K562 (cell line): ENCODE results near the gene LIMS2. TPM values are rescaled to one million over a fixed set of nuclear protein-coding genes. Genes with fewer than 3 reads are reported as not detected.

Source experiments
- BRD9 ChIP-seq: fragments of 450-650 bp; IDR thresholded peaks from 2 replicates; pipeline ENCODE4 v1.6.1; 2018; ENCODE audit warnings: low read depth; ENCODE audit not compliant: partially characterized antibody
- CBFA2T3 ChIP-seq: fragments of 450-650 bp; IDR thresholded peaks from 2 replicates; pipeline ENCODE4 v1.6.1; 2017
- CHD7 ChIP-seq: fragments of 200-600 bp; sonication (generic); IDR thresholded peaks from one replicate; pipeline ENCODE4 v1.6.1; 2012; ENCODE audit warnings: mild to moderate bottlenecking, low read depth, low read length, inconsistent platforms
- FOSL1 ChIP-seq: fragments of 200-800 bp; sonication (Bioruptor generic); conservative IDR thresholded peaks from 2 replicates; pipeline ENCODE4 v1.6.1; 2016; ENCODE audit warnings: missing genetic modification characterization, missing compliant biosample characterization
- L3MBTL2 ChIP-seq: fragments of 450-650 bp; IDR thresholded peaks from 2 replicates; pipeline ENCODE4 v1.6.1; 2016; ENCODE audit warnings: mild to moderate bottlenecking, moderate library complexity
- POLR2H ChIP-seq: IDR thresholded peaks from 2 replicates; pipeline ENCODE4 v1.6.1; 2016; ENCODE audit warnings: missing genetic modification characterization, low read depth, mild to moderate bottlenecking, control low read depth, missing compliant biosample characterization, moderate library complexity
- PTBP1 ChIP-seq: fragments of 200-400 bp; formaldehyde crosslinking; IDR thresholded peaks from 2 replicates; pipeline ENCODE4 v1.6.1; 2017; ENCODE audit warnings: low read depth, low read length
- PTTG1 ChIP-seq: fragments of 450-650 bp; IDR thresholded peaks from 2 replicates; pipeline ENCODE4 v1.6.1; 2016; ENCODE audit warnings: low read depth, mild to moderate bottlenecking, missing genetic modification characterization, missing compliant biosample characterization
- RNF2 ChIP-seq: sonication (generic); IDR thresholded peaks from 2 replicates; pipeline ENCODE4 v1.6.1; 2016
- SP1 ChIP-seq: sonication (generic); formaldehyde crosslinking; IDR thresholded peaks from 2 replicates; pipeline ENCODE4 v1.8.1; 2022; ENCODE audit warnings: mild to moderate bottlenecking, missing genetic modification reagents
- SREBF1 ChIP-seq: fragments of 150-350 bp; IDR thresholded peaks from 2 replicates; pipeline ENCODE4 v1.6.1; 2014; ENCODE audit warnings: antibody characterized with exemption, low read depth, low read length, borderline replicate concordance
- TOE1 ChIP-seq, 2 experiments: fragments of 450-650 bp in 1 of 2; sonication (generic) in 1 of 2; formaldehyde crosslinking in 1 of 2; IDR thresholded peaks; 2 replicates each; pipeline versions ENCODE4 v1.7.1 to v1.8.0; 2016 to 2022; ENCODE audit warnings: borderline replicate concordance in 2 of 2, mild to moderate bottlenecking in 2 of 2, antibody characterized with exemption in 1 of 2, inconsistent platforms in 1 of 2, low read depth in 1 of 2, missing genetic modification reagents in 1 of 2, moderate library complexity in 1 of 2
- ZNF232 ChIP-seq: sonication (generic); formaldehyde crosslinking; IDR thresholded peaks from 2 replicates; pipeline ENCODE4 v1.8.0; 2022; ENCODE audit warnings: mild to moderate bottlenecking, missing genetic modification reagents
- ZNF354B ChIP-seq: fragments of 250-450 bp; sonication (Bioruptor Pico); IDR thresholded peaks from 2 replicates; pipeline ENCODE4 v1.4.0; 2020
- ZNF584 ChIP-seq: fragments of 200-800 bp; sonication (Bioruptor generic); IDR thresholded peaks from 2 replicates; pipeline ENCODE4 v1.6.1; 2016; ENCODE audit warnings: low read depth, mild to moderate bottlenecking, missing genetic modification characterization, missing compliant biosample characterization
- polyA plus RNA-seq, 8 experiments: library from polyadenylated mRNA; depleted of rRNA in 4 of 8; stranded (reverse) in 5 of 8; unstranded in 3 of 8; fragments of >200 nt; fragmentation: Nextera tagmentation in 2 of 8; fragmentation: Illumina TruSeq in 1 of 8; extraction: Ambion mirVana in 2 of 8; extraction: Trizol in 1 of 8; gene quantifications; 2 replicates each; pipeline versions ENCODE4 v1.2.1 to v1.2.3, GENCODE V29; 2011 to 2014; ENCODE audit warnings: inconsistent platforms in 1 of 8, missing spikeins in 1 of 8
- total RNA-seq, 7 experiments: library from RNA; depleted of rRNA in 6 of 7; stranded (reverse); fragments of >200 nt in 6 of 7; fragmentation: Illumina TruSeq in 2 of 7; extraction: Trizol in 2 of 7; gene quantifications; 2 replicates each; pipeline versions ENCODE4 v1.2.1 to v1.2.3, GENCODE V29; 2011 to 2021; ENCODE audit warnings: low replicate concordance in 1 of 7
- TF ChIP-seq, protein P1 (sequence below): IDR thresholded peaks from 2 replicates; pipeline ENCODE4 v1.6.1; 2016; ENCODE audit warnings: missing genetic modification characterization, missing compliant biosample characterization

LIMS2 gene
- total and polyA plus RNA-seq, 9 of the 15 experiments (the other 6 are each of a cell fraction or from before 2014, with no cell fraction given): 0.04 to 0.22 TPM; not detected in 7

DNA sequence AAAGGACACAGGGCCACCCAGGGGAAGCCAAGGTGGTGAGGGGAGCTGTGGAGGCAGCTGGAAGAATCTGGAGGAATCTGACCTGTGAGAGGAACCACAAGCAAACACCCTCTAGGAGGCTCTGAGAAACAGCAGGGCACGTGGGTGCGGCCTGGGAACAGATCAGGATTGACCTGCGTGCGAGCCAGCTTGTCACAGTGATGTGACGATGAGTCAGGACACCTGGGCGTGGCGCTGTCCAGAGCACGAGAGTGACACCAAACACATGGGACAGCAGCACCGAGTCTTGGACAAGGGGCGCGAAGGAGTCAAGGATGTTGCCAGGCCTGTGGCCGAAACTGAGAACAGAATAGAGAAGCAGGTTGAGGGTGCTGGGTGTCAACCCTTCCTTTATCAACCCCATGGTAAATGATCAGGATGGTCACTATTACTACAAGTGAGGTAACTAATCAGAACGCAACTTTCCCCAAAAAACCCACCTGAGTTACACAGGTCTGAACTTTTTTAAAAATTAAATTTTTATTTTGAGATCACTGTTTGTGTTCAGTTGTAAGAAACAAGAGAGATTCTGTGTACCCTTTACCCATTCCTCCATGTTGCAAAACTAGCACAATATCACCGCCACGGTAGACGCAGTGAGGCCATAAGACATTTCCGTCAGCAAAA is 25.3 kb upstream of the LIMS2 start (continued):
- peak; percentile 96 for TF ChIP-seq FOSL1 (tag)
- no peak for TF ChIP-seq ZNF354B
- no peak for TF ChIP-seq PTBP1
- TF ChIP-seq ZNF584 (CRISPR knock-in tag): peak; percentile 59; the same call in 1 of the 2 replicates
- TF ChIP-seq CHD7: no peak
- TF ChIP-seq POLR2H (tag): no peak
- TF ChIP-seq L3MBTL2: peak; percentile 98
- TF ChIP-seq TOE1 (IDR thresholded peaks at IDR 0.05; ENCODE audit: borderline replicate concordance): peak; percentile 53; the same call in 1 of the 2 replicates
- no peak for TF ChIP-seq TOE1 (CRISPR knock-in tag; IDR thresholded peaks at IDR 0.05; ENCODE audit: borderline replicate concordance, low read depth)
- TF ChIP-seq BRD9: peak; percentile 32
- TF ChIP-seq, protein P1, sequence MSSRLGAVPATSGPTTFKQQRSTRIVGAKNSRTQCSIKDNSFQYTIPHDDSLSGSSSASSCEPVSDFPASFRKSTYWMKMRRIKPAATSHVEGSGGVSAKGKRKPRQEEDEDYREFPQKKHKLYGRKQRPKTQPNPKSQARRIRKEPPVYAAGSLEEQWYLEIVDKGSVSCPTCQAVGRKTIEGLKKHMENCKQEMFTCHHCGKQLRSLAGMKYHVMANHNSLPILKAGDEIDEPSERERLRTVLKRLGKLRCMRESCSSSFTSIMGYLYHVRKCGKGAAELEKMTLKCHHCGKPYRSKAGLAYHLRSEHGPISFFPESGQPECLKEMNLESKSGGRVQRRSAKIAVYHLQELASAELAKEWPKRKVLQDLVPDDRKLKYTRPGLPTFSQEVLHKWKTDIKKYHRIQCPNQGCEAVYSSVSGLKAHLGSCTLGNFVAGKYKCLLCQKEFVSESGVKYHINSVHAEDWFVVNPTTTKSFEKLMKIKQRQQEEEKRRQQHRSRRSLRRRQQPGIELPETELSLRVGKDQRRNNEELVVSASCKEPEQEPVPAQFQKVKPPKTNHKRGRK (tag): no peak
- TF ChIP-seq RNF2: peak; percentile 89
- TF ChIP-seq SREBF1: no peak
- TF ChIP-seq SP1 (CRISPR knock-in tag): peak; percentile 88
- TF ChIP-seq ZNF232 (CRISPR knock-in tag): no peak
- peak; percentile 54 for TF ChIP-seq CBFA2T3
- no peak for TF ChIP-seq PTTG1 (tag)
